Stimulated activated CD8-positive, alpha-beta memory T cell treated with anti-CD3 and anti-CD28 coated beads, Interleukin-7, amount 100 ng/mL, for 24 hours (primary cell): ENCODE data around the gene HMGB2.

Source experiments
- DNase-seq: peaks from one replicate; pipeline ENCODE4 v3.0.0-alpha.2; 2020; ENCODE audit warnings: low read depth

HMGB2 gene

GRCh38 chr4:173334891-173335752 lies 964 bp upstream of the HMGB2 start:
- no peak for DNase-seq

DNA sequence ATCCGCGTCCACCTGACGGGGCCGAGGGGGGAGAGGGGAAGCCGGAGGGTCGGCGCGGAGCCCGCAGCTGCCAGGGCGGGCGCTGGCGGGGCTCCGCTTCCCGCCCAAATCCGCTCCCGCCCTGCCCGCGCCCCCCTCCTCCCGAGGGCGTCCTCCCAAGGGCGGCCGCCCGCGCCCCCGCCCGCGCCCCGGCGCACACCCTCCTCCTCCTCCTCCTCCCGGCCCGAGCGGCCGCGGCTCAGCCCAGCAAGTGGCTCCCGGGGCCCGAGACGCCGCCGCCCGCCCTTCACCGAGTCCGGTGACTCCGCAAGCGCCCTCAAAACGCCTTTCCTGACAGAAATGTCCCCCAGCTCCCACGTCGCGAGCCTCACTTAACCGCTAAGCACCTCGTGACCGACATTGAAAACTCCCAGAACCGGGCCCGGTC lies 487 bp downstream of the HMGB2 start:
- no peak for DNase-seq

- DNase-seq, result no peak
These were observed 1.0 kb downstream of the HMGB2 start for GRCh38 chr4:173332963-173333657.

DNA sequence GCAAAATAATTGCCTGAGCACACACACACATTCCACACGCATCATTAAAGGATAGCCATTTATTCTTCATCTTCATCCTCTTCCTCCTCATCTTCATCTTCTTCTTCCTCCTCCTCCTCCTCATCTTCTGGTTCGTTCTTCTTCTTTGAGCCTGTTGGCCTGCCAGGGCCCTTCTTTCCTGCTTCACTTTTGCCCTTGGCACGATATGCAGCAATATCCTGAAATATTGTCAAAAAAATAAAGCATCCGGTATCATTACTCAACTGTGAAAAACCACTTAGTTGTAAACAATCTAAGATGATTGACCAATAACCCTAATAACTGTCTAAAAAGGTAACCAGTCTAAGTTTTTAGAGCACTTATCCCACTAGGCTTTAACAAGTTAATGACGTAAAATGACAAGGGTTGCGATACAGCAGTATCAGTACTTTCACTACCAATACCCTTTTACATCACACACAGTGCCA lies 2.1 kb downstream of the HMGB2 start:
- no peak for DNase-seq

DNA sequence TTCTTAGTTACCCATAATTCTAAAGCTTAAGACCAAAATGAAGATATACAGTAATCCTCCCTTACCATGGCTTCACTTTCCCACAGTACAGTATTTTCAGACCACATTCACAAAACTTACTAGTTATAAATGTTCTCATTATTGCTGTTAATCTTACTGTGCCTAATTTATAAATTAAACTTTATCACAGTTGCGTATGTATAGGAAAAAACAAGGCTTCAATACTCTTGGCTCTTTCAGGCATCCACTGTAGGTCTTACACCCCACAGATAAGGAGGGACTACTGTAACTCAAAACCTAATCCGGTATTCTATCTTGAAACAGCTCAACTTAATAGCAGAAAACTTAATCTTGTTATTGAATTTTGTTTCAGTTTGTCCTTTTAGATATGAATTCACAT lies 3.6 kb downstream of the HMGB2 start:
- no peak for DNase-seq

- no peak for DNase-seq
These were observed 5.8 kb downstream of the HMGB2 start for GRCh38 chr4:173328236-173328901.

GRCh38 chr4:173325007-173325736 lies 9.0 kb downstream of the HMGB2 start:
- DNase-seq, result no peak

DNA sequence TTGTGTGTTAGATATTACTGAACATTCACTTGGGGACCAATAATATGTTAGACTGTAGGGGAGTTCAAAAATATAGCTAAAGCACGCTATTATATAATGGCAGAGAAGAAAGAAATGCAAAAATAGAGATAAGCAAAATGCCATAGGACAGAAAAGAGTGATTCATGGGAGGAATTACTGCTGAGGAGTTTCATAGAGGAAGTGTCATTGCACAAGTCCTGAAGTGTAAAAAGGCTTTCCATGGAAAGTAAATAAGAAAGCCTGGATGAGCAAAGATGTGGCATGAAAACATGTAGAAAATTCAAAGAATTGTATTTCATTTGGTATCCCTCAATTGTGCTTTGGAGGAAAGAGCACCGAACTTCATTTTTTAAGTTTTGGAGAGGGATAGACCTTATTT lies 14.5 kb downstream of the HMGB2 start:
- DNase-seq, result no peak

DNA sequence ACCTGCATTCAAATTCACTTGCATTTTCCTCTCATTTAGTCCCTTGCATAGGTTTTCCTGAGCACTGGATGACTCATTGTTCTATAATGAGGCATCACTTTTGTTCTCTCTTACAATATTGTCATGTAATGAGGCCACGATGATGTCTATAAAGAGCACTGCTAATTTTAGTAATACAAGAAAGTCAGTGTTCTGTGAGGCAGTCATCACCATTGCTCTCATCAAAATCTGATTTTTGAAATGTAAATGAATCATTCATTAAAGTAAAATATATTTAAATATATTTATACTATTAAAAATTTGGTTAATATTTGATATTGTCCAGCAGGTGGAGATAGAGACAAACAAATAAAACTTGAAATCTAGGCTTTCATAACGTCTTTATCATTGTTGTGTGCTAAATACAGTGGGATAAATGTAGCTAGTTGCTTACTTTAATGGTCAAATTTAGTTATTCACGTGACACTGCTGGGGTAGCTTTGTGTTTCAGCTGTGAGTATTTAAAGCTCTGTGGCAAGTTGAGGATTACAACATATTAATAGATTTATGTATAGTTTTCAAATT lies 15.4 kb downstream of the HMGB2 start:
- DNase-seq, result no peak

- DNase-seq, result no peak
These were observed 15.9 kb downstream of the HMGB2 start for GRCh38 chr4:173318240-173318639.

DNA sequence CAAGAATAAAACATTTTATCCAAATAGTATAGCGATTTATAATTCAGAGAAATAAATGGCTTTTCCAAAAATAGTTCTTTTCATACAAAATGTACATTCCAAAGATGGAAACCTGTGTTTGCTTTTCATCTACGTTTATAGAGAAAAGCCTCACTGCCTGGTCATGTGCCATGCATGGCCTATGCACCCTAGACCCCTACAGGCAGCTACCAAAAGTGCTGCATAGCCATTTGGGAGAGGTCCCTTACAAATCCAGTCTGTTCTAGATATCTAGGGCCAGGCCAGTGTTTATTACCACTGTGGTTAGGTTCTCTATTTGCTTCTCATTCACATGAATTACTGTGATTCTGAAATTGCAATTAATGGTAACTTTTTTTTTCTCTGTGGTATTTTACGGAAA lies 17.2 kb downstream of the HMGB2 start:
- no peak for DNase-seq

DNA sequence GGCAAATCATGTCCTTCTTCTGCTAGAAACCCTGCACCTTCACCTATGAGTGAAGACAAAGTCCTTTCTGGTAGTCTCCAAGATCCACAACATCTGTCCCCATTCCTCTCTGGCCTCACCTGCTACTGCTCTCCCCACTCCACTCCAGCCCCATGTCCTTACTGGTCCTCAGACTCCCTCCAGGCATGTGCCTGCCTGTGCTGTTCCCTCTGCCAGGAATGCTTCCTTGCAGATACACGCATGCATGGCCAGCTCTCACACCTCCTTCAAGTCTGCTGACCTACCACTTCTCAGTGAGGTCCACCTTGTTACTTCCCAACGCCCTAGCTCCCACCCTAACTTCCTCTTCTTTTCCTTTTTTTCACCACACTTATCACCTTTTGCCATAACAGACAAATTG lies 18.1 kb downstream of the HMGB2 start:
- no peak for DNase-seq

GRCh38 chr4:173314715-173315114 lies 19.4 kb downstream of the HMGB2 start:
- DNase-seq, result no peak

GRCh38 chr4:173311368-173311767 lies 22.8 kb downstream of the HMGB2 start:
- no peak for DNase-seq

GRCh38 chr4:173307778-173308177 lies 26.4 kb downstream of the HMGB2 start:
- no peak for DNase-seq

DNA sequence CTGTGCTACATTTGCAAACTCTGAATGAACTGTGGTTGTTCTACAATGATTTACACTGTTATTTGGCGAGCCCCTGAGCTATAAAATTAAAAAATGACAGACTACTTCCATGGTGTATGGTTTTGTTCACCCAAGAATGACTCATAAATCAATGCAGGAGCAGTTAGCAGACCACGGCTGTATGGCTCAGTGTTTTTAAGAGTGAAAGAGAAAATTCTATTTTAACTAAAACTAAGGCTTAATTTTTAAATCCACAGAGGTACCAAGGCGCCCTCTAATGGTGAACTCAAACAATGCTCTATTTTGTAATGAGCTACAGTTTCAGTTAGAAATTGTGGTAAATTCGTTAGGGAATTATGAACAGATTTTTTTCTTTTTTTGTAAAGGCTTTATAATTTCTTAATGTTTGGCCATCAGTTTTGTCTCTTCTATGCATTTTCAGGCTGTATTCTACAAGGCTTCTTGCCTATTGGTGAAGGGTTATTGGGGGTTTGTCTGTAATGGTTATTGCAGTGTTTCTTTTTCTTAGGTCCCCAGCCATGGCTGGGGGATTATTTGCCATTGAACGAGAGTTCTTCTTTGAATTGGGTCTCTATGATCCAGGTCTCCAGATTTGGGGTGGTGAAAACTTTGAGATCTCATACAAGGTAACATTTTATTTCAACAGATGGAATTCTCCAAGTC lies 32.5 kb downstream of the HMGB2 start:
- no peak for DNase-seq

DNA sequence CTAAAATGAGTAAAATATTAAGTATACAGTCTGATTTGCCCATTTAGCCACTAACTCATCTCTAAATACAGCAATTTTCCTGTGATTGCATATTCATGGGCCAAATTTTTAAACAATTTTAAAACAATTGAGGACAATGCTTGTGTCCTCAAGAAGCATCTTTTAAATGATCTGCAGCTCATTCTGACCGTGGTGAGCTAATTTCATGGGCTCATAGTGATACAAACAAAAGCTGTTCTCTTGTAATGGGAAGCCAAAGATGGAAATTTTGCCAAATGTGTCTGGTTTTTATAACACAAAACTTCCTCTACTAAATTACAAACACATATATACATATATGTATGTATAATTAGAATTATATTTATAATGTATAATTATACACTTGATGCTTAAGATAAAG lies 39.7 kb downstream of the HMGB2 start:
- DNase-seq, result no peak

- no peak for DNase-seq
These were observed 40.5 kb downstream of the HMGB2 start for GRCh38 chr4:173293663-173294062.

DNA sequence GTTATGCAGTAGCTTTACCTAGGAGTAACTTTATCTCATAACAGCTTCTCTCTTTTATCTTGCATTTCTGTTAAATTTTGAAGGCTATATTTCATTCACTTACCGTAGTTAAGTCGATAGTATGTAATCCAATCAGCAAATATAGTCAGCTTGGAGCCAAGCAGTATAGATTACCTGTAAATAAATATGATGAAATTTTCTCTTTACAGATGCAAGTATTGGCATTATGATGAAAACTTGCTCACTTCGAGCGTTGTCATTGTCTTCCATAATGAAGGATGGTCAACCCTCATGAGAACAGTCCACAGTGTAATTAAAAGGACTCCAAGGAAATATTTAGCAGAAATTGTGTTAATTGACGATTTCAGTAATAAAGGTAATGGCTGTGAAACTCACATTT lies 42.3 kb downstream of the HMGB2 start:
- DNase-seq, result no peak

DNA sequence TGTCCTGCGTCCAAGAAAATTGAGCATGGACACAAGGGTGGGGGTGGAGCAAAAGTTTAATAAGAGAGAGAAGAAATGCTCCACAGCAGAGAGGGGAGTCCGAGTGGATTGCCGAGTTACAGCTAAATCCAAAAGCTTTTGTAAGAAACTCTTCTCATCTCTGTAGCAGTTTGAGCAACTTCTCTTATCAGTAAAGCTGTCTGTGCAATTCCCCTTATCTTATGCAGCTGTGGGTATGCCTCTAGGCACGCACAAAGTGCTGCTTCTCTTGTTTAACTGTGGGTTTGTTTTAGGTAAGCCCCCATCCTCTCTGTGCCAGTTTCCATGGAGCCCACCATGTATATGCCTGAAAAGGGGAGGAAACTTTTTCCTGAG lies 44.8 kb downstream of the HMGB2 start:
- DNase-seq, result no peak

DNA sequence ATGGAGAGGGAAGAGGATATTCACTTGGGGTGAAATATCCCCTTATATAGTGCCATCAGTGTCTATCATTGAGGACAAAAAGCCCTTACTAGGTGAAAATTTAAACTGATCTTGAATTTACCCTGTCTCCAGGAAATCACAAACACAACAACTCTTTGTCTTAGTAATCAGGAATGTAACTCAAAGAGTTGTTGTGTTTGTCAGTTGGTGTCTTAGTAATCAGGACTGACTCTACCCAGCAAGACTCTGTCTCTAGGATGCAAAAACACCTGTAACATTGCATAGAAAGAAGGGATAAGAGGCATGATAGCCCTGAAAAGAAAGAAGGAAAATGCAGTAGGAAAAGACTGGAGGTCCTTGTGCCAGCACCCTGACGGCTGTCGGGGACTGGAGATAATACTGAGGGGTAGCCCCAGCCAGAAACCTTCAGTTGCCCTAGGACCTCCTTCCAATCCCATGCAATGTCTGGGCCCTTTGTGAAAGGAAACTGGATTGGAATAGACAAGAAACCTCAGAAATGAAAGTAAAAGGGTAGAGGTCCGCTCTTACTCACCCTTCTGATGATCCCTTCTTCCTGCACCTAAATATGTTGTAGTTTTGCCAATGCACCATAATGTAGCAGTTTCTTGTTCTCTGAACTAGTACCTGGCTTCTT lies 45.3 kb downstream of the HMGB2 start:
- DNase-seq, result no peak
